SK-N-SH treated with all-trans-retinoic acid at 6 μM for 48 hours (cell line): ENCODE measurements around the gene MRPL3.

Experiments
- ARNTL ChIP-seq: fragments of 450-650 bp; formaldehyde crosslinking; IDR thresholded peaks from 2 replicates; pipeline ENCODE4 v1.5.0; 2020; ENCODE audit warnings: low read depth, mild to moderate bottlenecking, moderate library complexity, borderline replicate concordance
- CREB5 ChIP-seq: fragments of 250-450 bp; sonication (Bioruptor Pico); IDR thresholded peaks from 2 replicates; pipeline ENCODE4 v1.5.1; 2020; ENCODE audit warnings: low read depth, mild to moderate bottlenecking, moderate library complexity
- CSDC2 ChIP-seq: fragments of 250-450 bp; sonication (Bioruptor Pico); IDR thresholded peaks from 2 replicates; pipeline ENCODE4 v1.5.0; 2020; ENCODE audit warnings: mild to moderate bottlenecking, moderate library complexity
- ISL1 ChIP-seq: fragments of 250-450 bp; sonication (Bioruptor Pico); IDR thresholded peaks from 2 replicates; pipeline ENCODE4 v2.1.2; 2022; ENCODE audit warnings: mild to moderate bottlenecking, moderate library complexity
- OSR1 ChIP-seq: fragments of 250-450 bp; sonication (Bioruptor Pico); IDR thresholded peaks from 2 replicates; pipeline ENCODE4 v1.8.0; 2022; ENCODE audit warnings: moderate library complexity, mild to moderate bottlenecking, inconsistent platforms
- PATZ1 ChIP-seq: fragments of 250-450 bp; sonication (Bioruptor Pico); IDR thresholded peaks from 2 replicates; pipeline ENCODE4 v1.8.0; 2020; ENCODE audit warnings: mild to moderate bottlenecking, moderate library complexity, borderline replicate concordance
- POU6F1 ChIP-seq: fragments of 250-450 bp; sonication (Bioruptor Pico); IDR thresholded peaks from 2 replicates; pipeline ENCODE4 v1.8.0; 2021; ENCODE audit warnings: low read depth, mild to moderate bottlenecking, moderate library complexity, borderline replicate concordance
- RARB ChIP-seq: fragments of 250-450 bp; sonication (Bioruptor Pico); IDR thresholded peaks from 2 replicates; pipeline ENCODE4 v1.8.0; 2021; ENCODE audit warnings: mild to moderate bottlenecking, moderate library complexity
- ZFP30 ChIP-seq: fragments of 450-650 bp; formaldehyde crosslinking; IDR thresholded peaks from 2 replicates; pipeline ENCODE4 v1.5.0; 2022; ENCODE audit warnings: mild to moderate bottlenecking, moderate library complexity

- no peak for TF ChIP-seq PATZ1 (CRISPR knock-in tag)
- TF ChIP-seq ARNTL, result no peak
- TF ChIP-seq CREB5 (CRISPR knock-in tag), result no peak
- no peak for TF ChIP-seq ZFP30 (CRISPR knock-in tag)
- no peak for TF ChIP-seq ISL1 (CRISPR knock-in tag)
- no peak for TF ChIP-seq CSDC2 (CRISPR knock-in tag)
- TF ChIP-seq RARB (CRISPR knock-in tag), result no peak
- no peak for TF ChIP-seq POU6F1 (CRISPR knock-in tag)
- TF ChIP-seq OSR1, result no peak
Observed at GRCh38 chr3:131551761-131552160, 49.0 kb upstream of the MRPL3 start.
